HG02943 (cell line): ENCODE results near the gene PTPRD.

Experiments
- ATAC-seq: cut with Tn5 transposase; IDR thresholded peaks from one replicate; pipeline ENCODE4 v1.9.1; 2021; ENCODE audit warnings: mild to moderate bottlenecking, low read depth, moderate library complexity; ENCODE audit not compliant: unreplicated experiment

PTPRD gene

GRCh38 chr9:10272830-10273229 lies 340.0 kb downstream of the PTPRD start:
- ATAC-seq, result no peak

DNA sequence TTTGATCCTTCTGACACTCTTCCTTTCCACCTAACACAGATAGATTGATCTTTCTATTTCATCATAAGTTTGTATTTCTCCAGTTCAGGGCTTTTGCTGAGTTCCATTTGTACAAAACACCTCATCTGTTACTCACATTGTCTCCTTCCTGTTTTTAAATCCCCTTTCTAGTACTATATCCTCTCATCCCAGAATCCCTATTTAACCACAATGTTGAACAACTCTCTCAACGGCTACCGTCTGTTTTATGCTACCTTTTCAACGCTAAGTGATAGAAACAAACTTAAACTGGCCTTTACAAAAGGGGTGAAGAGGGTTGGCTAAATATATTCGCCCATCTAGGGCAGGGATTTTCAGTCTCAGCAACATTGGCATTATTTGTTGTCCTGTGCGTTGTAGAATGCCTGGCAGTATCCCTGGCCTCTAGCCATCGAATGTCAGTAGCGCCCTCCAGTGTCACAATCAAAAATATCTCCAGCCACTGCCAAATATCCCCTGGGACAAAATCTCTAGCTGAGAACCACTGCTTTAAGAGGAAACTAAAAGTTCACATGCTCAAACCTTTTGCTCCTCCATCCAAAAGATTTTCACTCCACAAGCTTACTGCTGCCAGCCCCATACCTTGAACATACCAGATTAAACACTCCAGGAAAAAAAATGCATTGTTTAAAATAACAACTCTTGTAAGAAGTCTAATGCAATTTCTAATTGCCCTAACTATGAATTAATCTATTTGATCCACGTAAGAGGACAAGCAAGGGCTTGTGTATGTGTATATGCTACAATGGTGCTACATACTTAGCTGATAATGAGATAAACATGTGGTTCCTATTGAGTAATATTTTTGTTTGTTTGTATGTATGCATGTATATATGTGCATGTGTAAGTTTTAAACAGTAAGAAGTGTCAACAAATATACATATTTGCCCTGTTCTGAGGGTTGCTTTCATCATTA lies 344.0 kb downstream of the PTPRD start:
- ATAC-seq, result peak; percentile 86

DNA sequence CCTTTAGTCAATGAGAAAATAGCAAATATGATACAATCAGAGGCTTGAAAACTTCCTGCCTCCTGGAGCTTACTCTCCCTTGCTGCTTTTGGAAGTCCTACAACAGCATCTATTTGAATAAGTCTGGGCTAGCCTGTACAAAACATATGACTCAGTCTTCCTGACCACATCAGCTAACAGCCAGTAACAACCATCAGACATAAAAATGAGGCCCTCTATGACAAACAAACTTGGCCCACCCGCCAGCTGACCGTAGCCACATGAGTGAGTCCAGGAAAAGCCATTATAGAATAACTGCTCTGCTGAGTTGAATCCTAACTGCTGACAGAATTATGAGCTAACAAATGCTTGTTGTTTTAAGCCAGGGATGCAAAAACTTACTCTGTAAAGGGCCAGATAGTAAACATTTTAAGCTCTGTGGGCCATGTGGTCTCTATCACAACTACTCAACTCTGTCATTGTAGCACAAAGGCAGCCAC lies 347.6 kb downstream of the PTPRD start:
- no peak for ATAC-seq

GRCh38 chr9:10260501-10260900 lies 352.3 kb downstream of the PTPRD start:
- ATAC-seq, result no peak

GRCh38 chr9:10259668-10260067 lies 353.1 kb downstream of the PTPRD start:
- no peak for ATAC-seq

- ATAC-seq, result no peak
Measured at GRCh38 chr9:10255758-10256157, 357.0 kb downstream of the PTPRD start.

DNA sequence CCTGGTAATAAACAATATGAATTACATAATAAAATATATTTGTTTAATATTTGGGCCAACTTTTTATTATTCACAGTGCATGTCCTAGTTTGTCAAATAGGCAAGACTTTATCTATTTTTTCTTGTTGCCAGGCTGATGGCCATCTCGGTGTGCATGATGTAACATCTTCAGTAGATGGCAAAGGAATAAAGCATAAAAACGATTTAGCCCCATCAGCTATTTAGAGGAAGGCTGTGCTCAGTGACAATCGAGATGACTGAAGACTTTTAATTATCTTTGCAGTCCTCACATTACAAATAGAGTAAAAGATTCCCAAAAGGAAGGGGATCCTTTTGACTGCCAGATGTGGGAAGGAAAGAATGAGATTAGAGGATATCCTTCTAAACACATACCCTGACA lies 358.5 kb downstream of the PTPRD start:
- ATAC-seq, result no peak

DNA sequence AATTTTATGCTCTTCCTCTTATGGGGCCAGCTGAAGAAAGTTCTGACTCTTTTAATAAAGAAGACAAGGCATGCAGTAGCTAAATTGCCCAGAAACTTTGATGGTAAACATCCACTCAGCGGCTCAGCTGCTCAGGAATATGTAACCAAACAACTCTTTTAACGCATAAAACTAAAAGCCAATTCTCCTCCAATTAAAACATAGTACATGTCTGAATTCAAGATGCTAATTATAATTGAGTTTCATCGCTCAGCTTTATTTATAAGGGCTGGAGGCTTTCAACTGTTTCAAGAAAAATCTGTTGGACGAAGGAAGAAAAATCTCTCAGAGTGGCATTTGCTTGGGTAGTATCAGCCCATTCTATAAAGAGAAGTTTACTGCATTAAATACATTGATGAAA lies 359.5 kb downstream of the PTPRD start:
- no peak for ATAC-seq

GRCh38 chr9:10252174-10252573 lies 360.6 kb downstream of the PTPRD start:
- ATAC-seq, result no peak

- no peak for ATAC-seq
Measured at GRCh38 chr9:10251490-10251889, 361.3 kb downstream of the PTPRD start.

DNA sequence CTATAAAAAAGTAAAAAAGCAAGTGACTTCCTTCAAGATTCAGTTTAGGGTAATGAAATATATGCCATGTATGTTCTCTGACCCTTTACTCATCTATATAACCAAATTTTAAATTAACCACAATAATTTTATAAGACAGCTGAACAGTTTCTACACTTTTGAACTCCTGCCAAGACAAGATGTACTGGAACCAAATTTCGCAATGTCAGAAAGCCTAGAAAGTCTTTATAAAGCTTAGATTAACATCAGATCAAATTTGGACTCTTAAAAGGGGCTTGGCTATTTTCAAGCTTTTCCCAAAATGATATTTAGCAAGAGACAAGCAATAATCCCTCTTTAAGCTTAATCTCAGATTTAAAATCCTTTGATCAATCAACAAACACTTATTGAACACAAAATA lies 362.6 kb downstream of the PTPRD start:
- ATAC-seq, result no peak

GRCh38 chr9:10248890-10249289 lies 363.9 kb downstream of the PTPRD start:
- no peak for ATAC-seq

DNA sequence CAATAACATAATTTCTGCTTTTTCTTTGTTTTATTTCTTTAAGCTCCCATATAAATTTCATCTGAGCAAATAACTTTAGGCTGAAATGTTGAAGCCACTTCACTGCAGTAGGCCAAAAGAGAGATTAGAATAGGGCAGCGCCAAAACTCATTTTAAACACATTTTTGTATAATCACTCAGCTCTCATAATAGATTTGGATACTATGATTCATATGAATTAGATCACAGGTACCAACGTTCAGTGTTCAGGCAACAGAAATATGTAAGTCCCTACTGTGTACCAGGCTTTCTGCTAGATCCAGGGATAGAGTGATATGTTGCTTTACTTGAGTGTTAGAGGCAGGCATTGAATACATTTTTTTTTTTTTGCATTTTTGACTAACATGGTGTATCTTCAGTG lies 370.5 kb downstream of the PTPRD start:
- no peak for ATAC-seq

DNA sequence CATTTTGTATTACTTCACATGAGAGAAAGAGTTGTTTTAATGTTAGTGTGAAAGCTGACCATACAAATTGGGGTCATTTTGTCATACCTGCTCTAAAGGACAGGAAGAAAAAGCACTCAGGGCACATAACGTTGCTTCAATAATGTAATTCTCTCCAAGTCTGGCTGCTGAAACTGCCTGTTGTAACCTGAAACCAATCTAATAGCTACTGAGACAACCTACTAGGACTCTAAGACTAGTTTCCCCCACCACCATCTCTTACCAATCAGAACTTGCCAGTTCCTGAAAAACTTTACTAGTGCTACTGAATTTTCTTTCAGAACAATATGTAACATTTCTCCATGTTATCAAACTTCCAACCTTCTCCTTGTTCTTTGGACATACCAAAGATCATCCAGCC lies 374.7 kb downstream of the PTPRD start:
- ATAC-seq, result no peak

DNA sequence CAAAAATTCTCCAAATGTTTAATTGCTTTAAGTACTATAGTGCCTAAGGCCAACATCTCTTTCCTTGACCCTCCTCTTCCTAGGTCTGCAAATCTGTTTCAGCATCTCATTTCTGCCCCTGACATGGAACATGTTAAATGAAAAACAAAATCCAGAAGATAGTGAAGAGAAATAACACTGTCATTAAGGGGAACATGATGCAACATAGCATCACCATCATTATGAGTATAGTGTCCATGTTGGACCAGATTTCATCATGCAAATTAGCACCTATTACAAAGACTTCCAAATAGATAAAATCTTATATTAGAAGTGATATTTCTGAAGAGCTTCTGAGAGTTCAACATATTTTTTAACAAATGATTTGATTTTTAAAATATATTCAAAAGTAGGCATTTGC lies 375.2 kb downstream of the PTPRD start:
- ATAC-seq, result no peak

- no peak for ATAC-seq
Measured at GRCh38 chr9:10236161-10236560, 376.6 kb downstream of the PTPRD start.

DNA sequence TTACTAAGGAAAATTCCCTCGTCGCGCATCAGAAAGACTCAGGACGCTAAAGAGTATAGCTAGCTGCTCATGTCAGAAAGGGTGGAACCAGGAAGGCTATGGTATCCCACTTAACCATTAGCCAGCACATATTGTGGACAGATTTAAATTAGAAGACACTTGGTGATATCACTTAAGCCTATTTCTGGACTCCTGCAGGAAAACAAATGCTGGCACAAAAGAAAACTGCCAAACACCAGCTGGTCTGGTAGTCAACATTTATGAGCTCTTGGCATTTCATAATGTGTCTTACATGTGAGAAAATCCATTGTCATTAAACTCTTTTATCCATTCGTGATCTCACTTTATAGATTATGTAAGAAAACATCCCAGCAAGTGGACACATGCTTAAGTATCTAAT lies 377.4 kb downstream of the PTPRD start:
- no peak for ATAC-seq

DNA sequence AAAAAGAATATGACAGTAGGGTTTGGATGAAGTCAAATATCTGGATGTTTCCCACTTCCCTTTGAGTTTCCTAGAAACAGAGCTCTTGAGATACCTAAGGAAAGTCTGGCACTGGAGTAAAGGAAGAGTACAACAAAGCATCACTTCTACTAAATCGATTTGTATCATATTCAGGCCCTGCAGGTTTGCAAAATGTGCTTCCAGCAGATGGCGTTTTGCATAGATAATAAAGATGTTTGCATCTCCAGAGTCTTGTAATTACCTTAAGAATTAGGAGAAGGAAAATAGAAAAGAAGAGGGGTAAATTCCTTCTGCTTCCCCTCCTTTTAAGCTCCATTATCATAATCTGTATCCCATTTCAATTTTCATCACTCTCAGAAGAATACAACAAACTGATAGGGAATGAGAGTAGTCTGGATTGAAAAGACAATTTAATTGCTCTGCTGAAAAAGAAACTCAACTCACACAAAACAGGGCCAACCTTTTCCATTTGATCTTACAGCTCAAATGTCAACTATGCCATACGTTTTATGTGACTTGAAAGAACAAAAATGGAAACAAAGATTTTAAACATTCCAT lies 380.4 kb downstream of the PTPRD start:
- no peak for ATAC-seq

GRCh38 chr9:10230512-10230911 lies 382.3 kb downstream of the PTPRD start:
- ATAC-seq, result peak; percentile 96

DNA sequence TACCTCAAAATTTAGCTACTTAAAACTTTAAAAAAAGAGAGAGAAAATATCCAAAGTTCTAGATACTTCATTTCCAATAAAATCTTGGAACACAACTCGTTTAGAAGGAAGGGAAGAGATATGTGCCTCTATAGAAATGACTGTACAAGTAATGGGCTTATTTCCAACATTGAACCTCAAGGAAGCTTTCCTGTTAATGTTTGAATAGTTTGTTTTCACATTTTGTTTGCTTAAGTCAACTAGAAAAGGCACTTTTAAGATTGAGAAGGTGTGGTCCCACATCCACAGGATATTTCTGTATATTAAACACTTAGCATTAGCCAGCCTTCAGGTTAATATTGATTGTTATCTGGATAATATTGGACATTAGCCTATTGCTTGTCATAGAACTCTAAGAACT lies 384.7 kb downstream of the PTPRD start:
- ATAC-seq, result no peak

DNA sequence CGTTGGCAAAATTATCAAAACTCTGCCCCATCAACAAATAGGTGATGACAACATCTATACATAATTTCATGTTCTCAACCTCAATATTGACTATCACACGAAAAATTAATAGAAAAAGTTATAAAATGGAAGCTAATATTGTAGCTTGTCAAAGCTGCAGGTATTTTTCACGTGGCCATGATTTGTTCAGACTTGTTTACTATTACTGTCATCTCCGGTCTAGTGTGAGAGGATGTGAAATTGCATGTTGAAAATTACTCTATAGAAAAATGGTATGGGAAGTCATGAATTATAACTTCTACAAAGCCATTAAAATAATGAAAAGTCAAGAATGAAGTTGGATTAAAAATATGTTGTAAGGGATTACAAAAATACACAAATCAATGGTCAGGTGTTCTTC lies 385.8 kb downstream of the PTPRD start:
- no peak for ATAC-seq

DNA sequence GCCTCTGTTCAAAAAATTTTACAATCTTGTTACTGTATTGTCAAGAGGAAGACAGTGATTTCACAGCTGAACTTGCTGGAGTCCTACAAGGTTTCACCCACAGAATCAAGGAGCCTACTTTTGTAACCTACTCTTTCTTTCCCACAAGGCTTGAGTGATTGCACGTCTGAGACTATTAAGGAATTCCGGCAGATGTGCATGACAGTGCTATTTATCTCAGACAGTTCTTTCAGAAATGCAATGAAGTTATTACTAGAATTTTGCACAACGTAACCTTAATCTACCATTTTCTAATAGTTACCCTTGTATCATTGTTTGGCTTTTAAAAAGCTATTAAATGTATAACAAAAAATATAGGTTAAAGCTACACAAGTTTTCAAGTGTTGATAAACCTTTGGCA lies 400.1 kb downstream of the PTPRD start:
- ATAC-seq, result no peak
